ENCODE results near the gene RPGRIP1L.

- TF ChIP-seq CTCF (conservative IDR thresholded peaks at IDR 0.05; ENCODE audit: low read depth, low read length) (no peak), EZH2 (IDR thresholded peaks at IDR 0.05; ENCODE audit: borderline replicate concordance, low read depth, low read length, poor library complexity, severe bottlenecking) (no peak)
Observed at GRCh38 chr16:53611179-53611696, 92.4 kb downstream of the RPGRIP1L start.

Measured in A673 (cell line).